ENCODE results near the gene ME2. TPM values are rescaled to one million over a fixed set of nuclear protein-coding genes. Genes with fewer than 3 reads are reported as not detected.

ME2 gene
- total RNA-seq, 2 donors from 2014 or later, result 38.3 to 59.4 TPM

Small RNA genes within 50 kb of the gene (small RNA-seq; reads per million reads assigned to genes)
- gene RF00019, result 0 reads per million in 2 donors

Other genes starting within 250 kb of the ME2 start
- gene MRO, start 59.1 kb upstream of the ME2 start, total RNA-seq, result 10 to 100 TPM in 1 of 2 donors, under 1 TPM in 1; 0.23 to 64.8 TPM
- gene ELAC1, start 88.9 kb downstream of the ME2 start, total RNA-seq, result 10 to 100 TPM in 1 of 2 donors, 1 to 10 TPM in 1; 7.1 to 16.0 TPM
- gene SMAD4, start 151.1 kb downstream of the ME2 start, total RNA-seq, result 100 to 1,000 TPM; 214 to 225 TPM